HG02623 (cell line): ENCODE results near the gene FIBIN.
"Not testable (repeated sequence)": the region's sequence is repeated elsewhere in the genome, so short reads cannot be mapped to it uniquely, and the experiment has no call there.

ENCODE experiments used
- ATAC-seq: cut with Tn5 transposase; IDR thresholded peaks from one replicate; pipeline ENCODE4 v1.9.1; 2021; ENCODE audit warnings: moderate library complexity; ENCODE audit not compliant: unreplicated experiment

Gene FIBIN

DNA sequence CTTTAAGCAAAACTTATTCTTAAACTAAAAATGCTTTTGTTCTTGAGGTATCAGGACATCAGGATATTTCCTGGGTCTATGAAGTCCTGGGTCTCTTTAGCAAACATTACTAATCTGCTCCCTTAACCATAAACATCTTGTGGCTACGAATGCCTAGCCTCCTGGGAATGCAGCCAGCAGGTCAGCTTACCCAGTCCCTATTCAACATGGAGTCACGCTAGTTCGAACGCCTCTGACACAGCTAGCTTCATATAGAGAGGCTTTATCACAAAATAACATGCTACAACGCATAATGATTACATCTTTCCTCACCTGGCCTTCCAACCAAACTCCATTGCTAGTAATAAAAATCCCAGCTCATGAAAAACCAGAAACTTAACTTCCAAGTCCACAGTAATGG is 17.5 kb upstream of the FIBIN start:
- ATAC-seq, result no peak

DNA sequence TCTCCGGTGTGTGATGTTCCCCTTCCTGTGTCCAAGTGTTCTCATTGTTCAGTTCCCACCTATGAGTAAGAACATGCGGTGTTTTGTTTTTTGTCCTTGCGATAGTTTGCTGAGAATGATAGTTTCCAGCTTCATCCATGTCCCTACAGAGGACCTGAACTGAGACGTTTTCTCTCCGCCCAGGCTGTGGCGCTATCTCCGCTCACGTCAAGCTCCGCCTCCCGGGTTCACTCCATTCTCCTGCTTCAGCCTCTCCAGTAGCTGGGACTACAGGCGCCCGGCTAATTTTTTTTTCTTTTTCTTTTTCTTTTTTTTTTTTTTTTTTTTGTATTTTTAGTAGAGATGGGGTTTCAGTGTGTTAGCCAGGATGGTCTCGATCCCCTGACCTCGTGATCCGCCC is 16.7 kb upstream of the FIBIN start:
- ATAC-seq, result not testable (repeated sequence)

DNA sequence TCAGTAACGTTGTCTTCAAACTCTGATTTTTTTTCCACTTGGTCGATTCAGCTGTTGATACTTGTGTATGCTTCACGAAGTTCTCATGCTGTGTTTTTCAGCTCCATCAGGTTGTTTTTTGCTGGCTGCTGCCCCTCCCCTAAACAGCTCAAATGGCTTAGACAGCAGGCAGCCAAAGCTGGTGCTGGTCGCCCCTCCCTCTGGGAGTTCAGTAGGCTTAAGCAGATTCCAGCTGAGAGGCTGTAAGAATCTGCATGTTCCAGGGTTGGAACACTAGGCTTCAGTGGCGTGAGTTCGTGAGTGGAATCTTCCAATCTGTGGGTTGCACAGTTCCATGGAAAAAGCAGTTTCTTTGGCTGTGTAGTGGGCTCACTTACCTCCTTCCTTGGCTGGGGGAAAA is 10.3 kb upstream of the FIBIN start:
- ATAC-seq, result no peak

DNA sequence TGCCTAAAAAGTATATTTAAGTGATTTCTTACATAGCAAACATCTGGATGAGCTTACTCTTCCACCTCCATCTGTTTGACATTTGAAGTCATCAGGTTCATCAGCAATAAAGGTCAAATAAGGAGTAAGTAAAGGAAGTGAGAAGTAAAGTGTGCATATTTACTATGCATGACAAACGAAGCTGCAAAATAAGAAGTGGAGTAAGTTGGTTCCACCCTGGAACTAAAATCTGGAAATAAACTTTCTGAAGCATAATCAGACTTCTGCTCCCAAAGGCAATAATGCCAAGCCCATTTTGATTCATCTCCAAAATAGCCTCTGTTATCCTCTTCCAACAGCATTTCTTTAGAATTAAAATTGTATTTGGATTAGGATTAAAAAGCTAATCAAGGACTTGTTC is 8.4 kb upstream of the FIBIN start:
- ATAC-seq, result no peak

DNA sequence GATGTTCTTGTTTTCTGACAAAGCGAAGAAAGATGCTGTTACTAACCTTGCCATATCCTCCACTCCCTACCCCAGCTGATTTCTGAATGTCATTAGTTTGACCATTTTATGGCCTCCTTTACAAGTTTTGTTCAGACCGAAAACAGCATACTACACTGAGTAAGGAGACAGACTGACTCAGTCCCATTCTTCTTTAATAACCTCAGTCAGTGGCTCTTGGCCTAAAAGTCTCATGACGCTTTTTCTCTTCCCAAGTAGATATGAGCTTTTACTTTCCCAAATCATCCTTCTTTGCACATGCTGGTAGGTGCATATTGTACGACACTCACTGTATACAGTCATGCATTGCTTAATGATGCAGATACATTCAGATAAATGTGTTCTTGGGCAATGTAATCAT is 8.0 kb upstream of the FIBIN start:
- ATAC-seq, result no peak

DNA sequence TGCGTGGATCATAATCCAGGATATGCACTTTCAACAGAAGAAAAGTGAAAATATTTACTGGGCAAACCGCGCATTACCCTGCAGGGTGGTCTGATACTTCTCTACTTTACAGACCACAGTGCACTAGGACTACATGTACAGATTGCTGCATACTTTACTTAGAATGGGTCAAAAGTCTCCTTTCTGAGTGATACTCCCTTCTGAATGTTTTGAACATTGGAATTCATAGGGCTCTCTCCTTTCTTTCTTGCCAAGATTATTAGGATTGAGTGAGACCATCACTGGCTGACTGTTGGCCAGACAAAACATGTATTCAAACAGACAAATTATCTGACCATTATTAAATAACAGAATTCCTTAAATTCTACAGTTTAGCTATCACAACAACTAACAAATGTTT is 6.6 kb upstream of the FIBIN start:
- ATAC-seq, result no peak

DNA sequence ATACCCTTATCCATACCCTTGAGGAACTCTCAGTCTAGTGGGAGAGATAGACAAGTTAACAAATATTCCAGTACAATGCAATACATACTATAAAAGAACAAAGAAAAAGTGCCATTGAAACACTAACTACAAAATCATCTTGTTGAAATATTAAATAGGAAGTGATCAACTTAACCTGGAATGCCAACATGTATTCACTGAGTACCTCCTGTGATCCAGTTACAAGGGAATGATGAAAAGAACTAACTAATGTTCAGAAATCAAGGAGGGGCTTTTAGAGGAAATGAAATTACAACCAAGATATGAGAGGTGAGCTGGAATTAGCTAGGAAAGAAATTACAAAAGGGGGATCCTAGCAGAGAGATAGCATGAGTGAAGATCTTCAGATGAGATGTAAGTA is 6.2 kb upstream of the FIBIN start:
- ATAC-seq, result no peak

DNA sequence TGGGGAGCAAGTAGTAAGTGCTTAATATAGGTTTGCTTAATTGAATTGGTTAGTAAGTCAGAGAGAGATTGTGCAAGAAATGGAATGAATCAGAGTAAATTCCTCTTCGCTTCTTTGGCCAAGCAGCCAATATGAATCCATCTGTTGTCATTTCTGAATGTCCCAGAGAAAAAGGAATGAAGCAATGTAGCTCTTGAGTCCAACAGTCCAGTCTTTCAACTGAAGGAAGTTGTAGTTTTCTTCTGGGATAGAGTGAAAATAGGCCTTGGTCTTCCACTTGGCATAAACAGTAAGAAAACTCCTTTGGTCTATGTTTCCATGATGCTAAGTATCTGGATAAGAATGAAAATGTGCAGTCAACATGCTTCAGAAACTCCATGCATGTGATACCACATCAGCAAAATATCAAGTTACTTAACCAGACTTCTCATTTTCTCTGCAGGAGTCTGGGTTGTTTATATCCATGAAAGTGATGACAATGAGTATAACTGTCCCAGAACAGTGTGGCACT is 1.8 kb upstream of the FIBIN start:
- no peak for ATAC-seq

DNA sequence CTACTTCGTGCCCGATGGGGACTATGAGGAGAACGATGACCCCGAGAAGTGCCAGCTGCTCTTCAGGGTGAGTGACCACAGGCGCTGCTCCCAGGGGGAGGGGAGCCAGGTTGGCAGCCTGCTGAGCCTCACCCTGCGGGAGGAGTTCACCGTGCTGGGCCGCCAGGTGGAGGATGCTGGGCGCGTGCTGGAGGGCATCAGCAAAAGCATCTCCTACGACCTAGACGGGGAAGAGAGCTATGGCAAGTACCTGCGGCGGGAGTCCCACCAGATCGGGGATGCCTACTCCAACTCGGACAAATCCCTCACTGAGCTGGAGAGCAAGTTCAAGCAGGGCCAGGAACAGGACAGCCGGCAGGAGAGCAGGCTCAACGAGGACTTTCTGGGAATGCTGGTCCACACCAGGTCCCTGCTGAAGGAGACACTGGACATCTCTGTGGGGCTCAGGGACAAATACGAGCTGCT is 751 bp downstream of the FIBIN start:
- ATAC-seq, result no peak

DNA sequence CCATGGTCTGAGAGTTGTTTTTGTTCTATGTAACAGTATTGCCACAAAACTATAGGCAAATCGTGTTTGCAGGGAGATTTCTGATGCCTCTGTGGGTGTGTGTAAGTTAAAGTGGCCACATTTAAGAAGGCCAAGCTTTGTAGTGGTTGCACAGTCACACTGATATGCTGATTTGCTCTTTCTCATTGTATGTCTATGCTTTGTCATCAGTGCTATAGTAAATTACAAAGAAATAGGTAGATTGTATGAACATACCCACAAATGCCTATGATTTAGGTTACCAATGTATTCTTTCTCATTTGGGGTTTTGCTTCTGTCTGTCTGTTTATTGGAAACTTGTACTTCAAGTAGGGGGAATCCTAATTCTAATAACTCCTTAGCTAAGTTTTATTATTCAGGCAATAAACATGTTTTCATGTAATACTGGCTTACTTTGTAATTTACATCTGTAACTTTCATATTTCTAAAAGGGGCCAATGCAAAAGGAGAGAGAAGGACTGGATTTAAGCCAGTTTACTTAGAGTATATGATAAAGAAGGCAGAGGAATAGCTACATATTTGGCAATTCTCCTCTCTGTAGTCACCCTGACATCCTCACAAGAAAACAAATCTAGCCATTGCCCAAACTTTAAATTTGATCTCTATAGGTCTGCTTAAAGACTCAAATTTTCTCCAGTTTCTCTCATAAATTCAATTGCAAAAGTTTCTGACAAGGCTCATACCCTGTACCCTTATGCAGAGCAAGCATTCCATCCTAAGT is 2.0 kb downstream of the FIBIN start:
- no peak for ATAC-seq

DNA sequence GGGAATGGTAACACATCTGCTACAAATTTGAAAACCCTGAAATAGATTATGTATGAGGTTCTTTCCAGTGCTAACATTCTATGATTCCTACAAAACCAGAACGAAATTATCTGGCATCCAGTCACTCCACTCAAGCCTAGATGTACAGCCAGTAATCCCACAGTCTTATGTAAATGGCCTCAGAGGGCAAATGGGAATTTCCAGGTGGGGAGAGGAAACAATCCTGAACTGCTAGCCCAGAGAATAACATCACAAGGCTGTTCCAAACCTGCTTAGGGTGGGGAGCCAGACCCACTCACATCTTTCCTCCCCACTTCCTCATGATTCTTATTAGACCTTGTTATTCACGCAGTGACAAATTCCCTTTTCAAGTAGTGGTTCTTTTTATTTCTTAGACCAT is 3.5 kb downstream of the FIBIN start:
- ATAC-seq, result no peak

DNA sequence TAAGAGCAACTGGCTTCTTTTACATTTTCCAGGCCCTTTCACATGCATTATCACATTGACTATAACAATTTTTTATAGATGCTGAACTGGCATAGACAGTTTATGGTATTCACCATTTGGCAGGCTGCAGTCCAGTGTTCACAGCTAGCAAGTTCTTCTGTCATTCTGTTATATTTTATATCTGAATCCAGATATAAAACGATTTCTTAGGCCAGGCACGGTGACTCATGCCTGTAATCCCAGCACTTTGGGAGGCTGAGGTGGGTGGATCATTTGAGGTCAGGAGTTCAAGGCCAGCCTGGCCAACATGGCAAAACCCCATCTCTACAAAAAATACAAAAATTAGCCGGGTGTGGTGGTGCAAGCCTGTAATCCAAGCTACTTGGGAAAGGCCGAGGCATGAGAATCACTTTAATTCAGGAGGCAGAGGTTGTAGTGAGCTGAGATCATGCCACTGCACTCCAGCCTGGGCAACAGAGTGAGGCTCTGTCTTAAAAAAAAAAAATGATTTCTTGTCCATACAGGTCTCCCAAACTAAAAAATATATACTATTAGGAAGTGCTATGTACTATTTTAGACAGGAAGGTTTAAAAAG is 7.3 kb downstream of the FIBIN start:
- ATAC-seq, result not testable (repeated sequence)

DNA sequence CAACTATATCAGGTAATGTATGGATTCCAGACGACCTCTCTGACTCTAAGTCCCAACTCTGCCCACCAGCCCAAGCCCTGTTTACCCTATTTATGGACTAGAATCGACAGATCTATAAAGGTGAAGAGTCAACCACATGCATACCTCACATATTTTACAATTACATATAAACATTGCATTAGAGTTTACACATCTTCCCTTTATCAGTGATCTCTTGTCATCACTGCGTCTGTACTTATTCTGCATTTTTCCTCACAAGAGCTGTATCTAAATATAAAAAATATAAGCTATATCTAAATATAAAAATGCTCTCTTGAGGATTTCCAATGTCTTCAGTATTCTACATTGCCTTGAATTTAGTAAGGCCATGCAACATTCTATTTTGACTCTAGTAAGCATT is 8.5 kb downstream of the FIBIN start:
- ATAC-seq, result no peak

DNA sequence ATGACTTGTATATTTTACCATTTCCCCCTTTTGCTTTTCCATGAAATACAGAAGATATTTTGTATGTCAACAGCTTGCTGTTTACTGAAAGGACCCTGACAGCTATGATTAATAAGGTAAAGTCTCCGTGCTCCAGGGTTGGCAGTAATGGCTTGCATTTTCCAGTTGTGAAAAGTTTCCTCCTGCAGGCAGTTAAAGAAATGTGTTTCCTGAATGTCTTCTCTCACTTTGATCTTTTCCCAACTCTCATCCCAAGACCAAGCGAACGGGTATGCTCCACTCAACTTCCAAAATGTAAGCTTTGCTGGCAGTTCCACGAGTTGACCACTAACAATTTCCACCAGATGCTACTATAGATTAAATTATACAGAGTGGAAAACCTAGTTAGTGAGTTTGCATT is 8.9 kb downstream of the FIBIN start:
- ATAC-seq, result no peak

DNA sequence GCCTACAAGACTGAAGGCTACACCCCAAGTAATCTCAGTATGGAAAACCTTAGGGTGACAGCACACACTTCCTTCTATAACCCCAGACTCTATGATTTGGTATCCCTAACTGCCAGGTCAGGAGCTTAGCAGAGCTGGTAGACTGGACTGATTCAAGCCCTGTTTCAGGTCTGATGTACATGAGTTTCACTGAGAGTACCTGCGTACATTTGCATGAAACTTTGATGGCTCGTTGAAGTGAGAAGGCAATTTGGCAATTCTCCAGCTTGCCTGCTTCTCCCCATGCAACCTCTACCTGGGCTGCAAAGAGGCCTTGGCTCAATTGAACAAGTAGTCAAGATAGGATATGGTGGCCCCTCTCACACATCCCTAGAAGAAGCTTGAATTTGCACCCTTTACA is 10.2 kb downstream of the FIBIN start:
- ATAC-seq, result no peak

DNA sequence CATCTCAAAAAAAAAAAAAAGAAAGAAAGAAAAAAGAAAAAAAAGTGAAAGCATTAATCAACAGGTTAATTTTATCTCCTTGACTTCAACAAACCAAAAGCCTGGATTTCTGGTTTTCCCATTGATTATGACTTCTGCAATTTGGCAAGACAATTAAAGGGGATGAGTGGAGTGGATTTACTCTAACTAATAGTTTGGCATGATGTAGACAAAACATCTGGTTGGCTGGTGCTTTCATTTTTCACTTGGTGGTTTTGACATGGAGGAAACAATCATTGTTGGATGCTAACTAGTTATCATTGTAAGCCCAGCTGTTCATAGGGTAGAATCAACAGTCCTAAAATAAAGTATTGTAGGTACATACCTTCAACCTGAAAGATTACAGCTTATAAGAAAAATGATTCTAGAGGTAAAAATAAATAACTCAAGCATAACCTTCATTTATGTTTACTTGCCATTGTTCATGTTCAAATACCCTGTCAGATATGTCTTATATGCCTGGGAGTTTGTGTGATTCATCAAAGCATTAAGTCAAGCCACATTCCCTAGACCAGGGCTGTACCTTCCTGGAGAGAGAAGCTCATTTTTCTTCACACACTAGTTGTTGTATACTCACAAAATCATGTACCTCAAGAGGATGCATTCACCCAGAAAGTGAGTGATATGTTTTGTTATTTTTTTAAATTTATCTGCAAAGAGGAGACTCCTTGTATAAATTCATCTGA is 15.1 kb downstream of the FIBIN start:
- no peak for ATAC-seq

DNA sequence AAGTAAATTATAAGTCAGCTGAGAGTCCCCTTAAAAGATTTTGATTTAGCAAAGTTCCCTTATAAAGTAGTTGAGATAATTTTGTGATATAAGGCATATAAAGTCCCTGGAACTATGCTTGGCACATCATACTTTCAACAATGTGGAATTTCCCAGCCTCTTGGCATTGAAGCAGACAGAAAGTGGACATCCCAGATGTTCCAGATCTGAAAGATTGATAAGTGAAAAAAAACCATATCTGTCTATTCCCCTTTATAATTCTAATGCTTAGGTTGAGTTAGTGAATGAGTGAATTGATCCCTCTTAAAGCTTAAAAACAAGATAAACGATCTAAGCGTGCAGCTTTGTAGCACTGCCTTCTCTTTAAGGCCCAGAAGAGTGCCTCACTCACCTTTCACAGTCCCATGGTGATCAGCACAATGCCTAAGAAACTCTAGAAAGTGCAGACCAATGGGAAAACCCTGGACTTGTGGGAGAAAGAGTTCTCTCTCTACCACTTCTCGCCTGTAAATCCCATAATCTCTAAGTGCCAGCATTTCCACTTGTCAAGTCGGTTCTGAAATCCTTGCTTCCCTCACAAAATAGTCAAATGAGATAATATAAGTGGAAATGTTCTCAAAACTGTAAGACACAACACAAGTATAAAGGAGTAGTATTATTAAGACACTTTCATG is 17.8 kb downstream of the FIBIN start:
- no peak for ATAC-seq

DNA sequence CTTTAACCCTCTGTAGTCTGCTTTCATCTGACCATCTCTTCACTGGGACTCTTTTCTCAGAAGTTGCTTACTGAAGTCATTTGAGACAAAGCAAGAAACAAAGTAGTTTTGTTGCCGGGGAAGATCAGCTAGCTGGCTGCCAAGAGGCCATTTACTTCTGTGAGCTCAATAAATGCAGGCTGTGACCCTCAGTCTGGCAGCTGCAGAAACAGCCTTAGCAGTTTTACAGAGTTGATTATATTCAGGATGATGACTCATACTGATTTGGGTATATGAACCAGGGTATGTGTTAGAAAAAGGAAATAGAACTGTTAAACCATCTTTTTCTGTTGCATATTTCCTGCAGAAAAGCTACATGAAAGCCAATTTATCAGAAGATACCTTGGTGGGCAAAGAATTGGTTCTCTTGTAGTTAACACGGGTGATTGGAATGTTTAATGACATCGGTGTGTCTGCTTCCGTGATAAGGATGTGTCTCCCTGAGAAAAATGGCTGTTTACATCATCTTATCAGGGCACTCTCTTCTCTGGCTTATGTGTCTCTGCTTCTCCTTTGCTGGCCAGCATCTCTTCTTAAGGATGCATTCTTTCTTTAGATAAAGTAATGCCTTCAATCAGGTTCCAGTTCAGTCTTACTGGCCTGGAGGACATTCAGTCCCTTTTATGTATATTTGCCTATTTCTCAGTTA is 18.5 kb downstream of the FIBIN start:
- no peak for ATAC-seq

DNA sequence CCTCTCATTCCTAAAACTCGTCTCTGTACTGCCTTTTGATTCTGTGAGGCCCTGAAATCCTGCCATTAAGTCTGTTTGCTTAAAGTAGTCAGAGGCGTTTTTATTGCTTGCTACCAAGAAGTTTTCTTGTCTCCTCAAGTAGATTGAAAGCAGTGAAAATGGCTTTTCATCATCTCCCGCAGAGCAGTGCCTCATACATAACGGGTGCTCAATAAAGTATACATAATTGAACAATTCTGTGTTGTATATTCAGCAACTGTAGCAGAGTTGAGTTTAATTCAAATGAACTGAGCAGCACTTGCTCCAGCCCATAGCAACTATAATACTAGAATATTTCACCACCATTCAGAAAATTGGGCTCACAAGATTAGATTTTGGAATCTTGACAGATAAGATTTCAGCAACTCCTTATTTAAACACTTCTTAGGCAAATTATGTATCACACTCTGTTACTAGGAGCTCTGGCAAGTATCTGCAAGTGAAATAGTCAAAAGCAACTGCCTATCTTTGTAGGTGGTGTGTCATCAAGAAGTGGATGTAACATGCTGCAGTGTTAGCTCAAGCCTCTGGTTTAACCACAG is 20.0 kb downstream of the FIBIN start:
- no peak for ATAC-seq

DNA sequence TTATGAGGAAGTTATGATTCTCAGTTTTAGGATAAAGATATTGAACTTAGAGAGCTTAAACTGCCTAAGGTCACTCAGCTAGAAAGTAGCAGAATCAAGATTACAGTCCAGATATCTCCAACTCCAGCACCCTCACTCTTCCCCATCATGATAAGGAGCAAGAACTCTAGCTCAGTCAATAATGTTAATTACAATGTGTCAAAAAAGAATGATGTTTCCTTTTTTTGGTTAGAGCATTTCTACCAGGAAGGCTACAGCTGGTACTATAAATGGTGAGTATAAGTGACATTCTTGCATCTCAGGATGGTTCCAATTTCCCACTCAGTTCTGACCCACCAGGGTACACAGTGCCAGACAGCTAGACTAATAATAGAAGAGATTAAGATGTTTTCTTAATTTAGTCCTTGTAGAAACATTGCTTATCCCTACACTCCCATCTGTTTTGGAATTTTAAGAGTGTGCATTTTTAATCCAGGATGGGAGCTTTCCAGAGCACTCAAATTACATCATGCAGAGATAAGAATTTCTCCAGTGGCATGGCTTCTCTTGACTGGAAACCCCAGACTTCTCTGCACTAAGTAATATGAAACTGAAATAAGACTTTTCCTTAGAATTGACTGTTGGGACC is 25.1 kb downstream of the FIBIN start:
- no peak for ATAC-seq
